Ishikawa (cell line): ENCODE measurements around the gene CREB3L2.

Experiments used
- CEBPB ChIP-seq: IDR thresholded peaks from 2 replicates; pipeline ENCODE4 v1.6.1; 2012
- EP300 ChIP-seq: IDR thresholded peaks from 2 replicates; pipeline ENCODE4 v1.6.1; 2012; ENCODE audit warnings: borderline replicate concordance
- FOXM1 ChIP-seq: IDR thresholded peaks from 2 replicates; pipeline ENCODE4 v1.6.1; 2012; ENCODE audit warnings: low read depth, borderline replicate concordance
- RAD21 ChIP-seq: IDR thresholded peaks from 2 replicates; pipeline ENCODE4 v1.6.1; 2012; ENCODE audit warnings: low read depth
- TCF12 ChIP-seq: IDR thresholded peaks from 2 replicates; pipeline ENCODE4 v1.6.1; 2012; ENCODE audit warnings: low read depth
- TEAD4 ChIP-seq: IDR thresholded peaks from 2 replicates; pipeline ENCODE4 v1.6.1; 2012
- YY1 ChIP-seq: IDR thresholded peaks from 2 replicates; pipeline ENCODE4 v1.6.1; 2012; ENCODE audit warnings: low read depth

DNA sequence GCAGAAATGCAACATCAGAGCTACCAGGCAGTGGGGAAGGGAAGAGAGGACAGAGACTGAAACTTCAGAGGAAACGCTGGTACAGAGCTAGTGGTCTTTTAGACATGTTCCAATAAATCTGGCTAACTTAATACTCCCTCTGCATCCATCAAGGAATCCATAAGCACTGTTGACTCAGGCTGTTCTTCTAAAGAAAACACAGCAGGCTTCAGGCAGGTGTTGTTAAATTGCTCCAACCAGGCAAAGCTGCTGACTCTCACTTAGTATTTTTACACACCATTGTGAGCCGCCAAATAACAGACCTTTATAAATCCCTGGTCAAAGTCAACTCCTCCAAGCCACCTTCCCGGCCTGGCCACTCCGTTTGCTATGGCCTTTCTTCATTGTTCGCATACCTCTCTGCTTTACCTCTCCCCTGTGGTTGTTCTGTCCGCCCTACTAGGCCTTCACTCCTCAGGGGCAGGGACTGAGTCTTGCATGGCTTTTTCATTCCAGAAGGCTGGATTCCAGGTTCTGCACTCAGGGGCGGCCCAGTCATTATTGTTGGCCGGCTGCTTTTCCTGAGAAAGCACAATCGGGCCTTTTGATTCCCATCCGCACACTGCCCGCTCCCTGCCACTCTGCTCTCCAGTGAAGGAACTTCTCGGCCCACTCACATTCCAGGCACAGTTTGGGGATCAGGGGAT, 18.4 kb downstream of the CREB3L2 start:
- TF ChIP-seq YY1 (no peak), TCF12 (no peak), TEAD4 (no peak), EP300 (no peak), CEBPB (no peak), FOXM1 (no peak), RAD21 (no peak)
